ENCODE results near the gene LEPROT. TPM values are rescaled to one million over a fixed set of nuclear protein-coding genes. Genes with fewer than 3 reads are reported as not detected.
"Not testable (repeated sequence)": the region's sequence is repeated elsewhere in the genome, so short reads cannot be mapped to it uniquely, and the experiment has no call there.

Gene LEPROT
- total RNA-seq, 1 donor from 2014 or later: 25.0 TPM

DNA sequence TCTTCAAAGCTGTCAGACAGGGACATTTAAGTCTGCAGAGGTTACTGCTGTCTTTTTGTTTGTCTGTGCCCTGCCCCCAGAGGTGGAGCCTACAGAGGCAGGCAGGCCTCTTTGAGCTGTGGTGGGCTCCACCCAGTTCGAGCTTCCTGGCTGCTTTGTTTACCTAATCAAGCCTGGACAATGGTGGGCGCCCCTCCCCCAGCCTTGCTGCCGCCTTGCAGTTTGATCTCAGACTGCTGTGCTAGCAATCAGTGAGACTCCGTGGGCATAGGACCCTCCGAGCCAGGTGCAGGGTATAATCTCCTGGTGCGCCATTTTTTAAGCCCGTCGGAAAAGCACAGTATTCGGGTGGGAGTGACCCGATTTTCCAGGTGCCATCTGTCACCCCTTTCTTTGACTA is 35.2 kb downstream of the LEPROT start:
- H3K27me3 Mint-ChIP-seq (ENCODE audit: insufficient read depth); H3K36me3 Mint-ChIP-seq (ENCODE audit: low read depth); intact Hi-C loops (cut with micrococcal nuclease); H3K4me3 Mint-ChIP-seq; DNase-seq (ENCODE audit: low spot score); H3K27ac Mint-ChIP-seq; H3K9me3 Mint-ChIP-seq: not testable (repeated sequence)
- H3K4me1 Mint-ChIP-seq (ENCODE audit: low read depth): peaks cover 26% of the 10 kb centered on the region

GRCh38 chr1:65456481-65456880 is 36.0 kb downstream of the LEPROT start:
- no peak overlapping the region for H3K27ac Mint-ChIP-seq
- H3K4me3 Mint-ChIP-seq: no peak overlapping the region
- peaks cover 26% of the 10 kb centered on the region for H3K4me1 Mint-ChIP-seq (ENCODE audit: low read depth)
- peaks cover 5% of the 10 kb centered on the region for H3K36me3 Mint-ChIP-seq (ENCODE audit: low read depth)
- intact Hi-C loops (cut with micrococcal nuclease): no loop called here
- H3K9me3 Mint-ChIP-seq: peaks cover 9% of the 10 kb centered on the region
- no peak for DNase-seq (ENCODE audit: low spot score)
- H3K27me3 Mint-ChIP-seq (ENCODE audit: insufficient read depth): no peaks in the 10 kb centered on the region

DNA sequence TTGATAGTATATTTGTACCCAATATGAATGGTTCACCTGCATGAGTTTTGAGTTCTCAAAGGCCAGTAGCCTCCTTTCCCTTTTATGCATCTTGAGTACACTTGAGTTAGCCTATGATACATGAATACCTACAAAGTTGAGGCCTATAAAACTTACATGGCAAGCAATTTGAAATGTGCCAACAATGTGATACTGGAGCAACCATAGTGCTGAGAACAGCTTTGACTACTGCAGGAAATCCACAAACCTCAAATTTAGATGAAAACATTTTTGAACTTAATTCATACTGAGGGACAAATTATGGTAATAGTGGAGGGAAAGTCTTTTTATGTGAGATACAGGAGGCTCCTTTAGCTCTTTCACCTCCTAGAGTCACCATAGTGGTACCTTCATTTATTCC is 37.4 kb downstream of the LEPROT start:
- intact Hi-C loops (cut with micrococcal nuclease): loop anchor here (2.0 kb wide), 1 partner anchor 65 kb away; no protein-coding TSS in a partner anchor
- Mint-ChIP-seq H3K27ac (no peak overlapping the region), H3K36me3 (ENCODE audit: low read depth) (peaks cover 5% of the 10 kb centered on the region), H3K9me3 (peaks cover 9% of the 10 kb centered on the region), H3K4me1 (ENCODE audit: low read depth) (peaks cover 26% of the 10 kb centered on the region), H3K27me3 (ENCODE audit: insufficient read depth) (no peaks in the 10 kb centered on the region), H3K4me3 (no peak overlapping the region)
- no peak for DNase-seq (ENCODE audit: low spot score)

GRCh38 chr1:65458730-65459396 is 38.4 kb downstream of the LEPROT start:
- H3K27ac Mint-ChIP-seq: no peak overlapping the region
- intact Hi-C loops (cut with micrococcal nuclease): loop anchor here (1.0 to 2.0 kb wide), 2 partner anchors 66 to 223 kb away; no protein-coding TSS in a partner anchor
- DNase-seq (ENCODE audit: low spot score): no peak
- H3K4me1 Mint-ChIP-seq (ENCODE audit: low read depth): peaks cover 26% of the 10 kb centered on the region
- no peaks in the 10 kb centered on the region for H3K27me3 Mint-ChIP-seq (ENCODE audit: insufficient read depth)
- H3K36me3 Mint-ChIP-seq (ENCODE audit: low read depth): peaks cover 5% of the 10 kb centered on the region
- H3K9me3 Mint-ChIP-seq: peaks cover 9% of the 10 kb centered on the region
- H3K4me3 Mint-ChIP-seq: no peak overlapping the region

GRCh38 chr1:65459397-65459768 is 38.9 kb downstream of the LEPROT start:
- peak; percentile 2 for DNase-seq (ENCODE audit: low spot score)
- H3K9me3 Mint-ChIP-seq: peaks cover 9% of the 10 kb centered on the region
- H3K4me1 Mint-ChIP-seq (ENCODE audit: low read depth): peaks cover 26% of the 10 kb centered on the region
- H3K36me3 Mint-ChIP-seq (ENCODE audit: low read depth): peaks cover 5% of the 10 kb centered on the region
- intact Hi-C loops (cut with micrococcal nuclease): loop anchor here (1.0 to 2.0 kb wide), 2 partner anchors 67 to 223 kb away; no protein-coding TSS in a partner anchor
- H3K27me3 Mint-ChIP-seq (ENCODE audit: insufficient read depth): no peaks in the 10 kb centered on the region
- H3K27ac Mint-ChIP-seq: no peak overlapping the region
- no peak overlapping the region for H3K4me3 Mint-ChIP-seq

- H3K4me1 Mint-ChIP-seq (ENCODE audit: low read depth); DNase-seq (ENCODE audit: low spot score); H3K27ac Mint-ChIP-seq; H3K36me3 Mint-ChIP-seq (ENCODE audit: low read depth); H3K4me3 Mint-ChIP-seq; H3K27me3 Mint-ChIP-seq (ENCODE audit: insufficient read depth); intact Hi-C loops (cut with micrococcal nuclease): not testable (repeated sequence)
- peaks cover 11% of the 10 kb centered on the region for H3K9me3 Mint-ChIP-seq
These were observed 45.4 kb downstream of the LEPROT start for GRCh38 chr1:65465837-65466236.

DNA sequence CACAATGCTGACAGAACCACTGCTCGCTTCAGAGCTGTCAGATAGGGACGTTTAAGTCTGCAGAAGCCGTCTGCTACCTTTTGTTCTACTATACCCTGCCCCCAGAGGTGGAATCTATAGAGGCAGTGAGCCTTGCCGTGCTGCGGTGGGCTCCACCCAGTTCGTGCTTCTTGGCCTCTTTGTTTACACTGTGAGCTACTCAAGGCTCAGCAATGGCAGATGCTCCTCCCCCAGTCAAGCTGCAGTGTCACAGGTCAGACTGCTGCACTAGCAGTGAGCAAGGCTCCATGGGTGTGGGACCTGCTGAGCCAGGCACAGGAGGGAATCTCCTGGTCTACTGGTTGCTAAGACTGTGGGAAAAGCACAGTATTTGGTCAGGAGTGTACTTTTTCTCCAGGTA is 47.1 kb downstream of the LEPROT start:
- peaks cover 11% of the 10 kb centered on the region for H3K9me3 Mint-ChIP-seq
- no peaks in the 10 kb centered on the region for H3K4me1 Mint-ChIP-seq (ENCODE audit: low read depth)
- intact Hi-C loops (cut with micrococcal nuclease): no loop called here
- no peak overlapping the region for H3K4me3 Mint-ChIP-seq
- peaks cover 2% of the 10 kb centered on the region for H3K36me3 Mint-ChIP-seq (ENCODE audit: low read depth)
- no peak for DNase-seq (ENCODE audit: low spot score)
- no peak overlapping the region for H3K27ac Mint-ChIP-seq
- H3K27me3 Mint-ChIP-seq (ENCODE audit: insufficient read depth): peaks cover 6% of the 10 kb centered on the region

DNA sequence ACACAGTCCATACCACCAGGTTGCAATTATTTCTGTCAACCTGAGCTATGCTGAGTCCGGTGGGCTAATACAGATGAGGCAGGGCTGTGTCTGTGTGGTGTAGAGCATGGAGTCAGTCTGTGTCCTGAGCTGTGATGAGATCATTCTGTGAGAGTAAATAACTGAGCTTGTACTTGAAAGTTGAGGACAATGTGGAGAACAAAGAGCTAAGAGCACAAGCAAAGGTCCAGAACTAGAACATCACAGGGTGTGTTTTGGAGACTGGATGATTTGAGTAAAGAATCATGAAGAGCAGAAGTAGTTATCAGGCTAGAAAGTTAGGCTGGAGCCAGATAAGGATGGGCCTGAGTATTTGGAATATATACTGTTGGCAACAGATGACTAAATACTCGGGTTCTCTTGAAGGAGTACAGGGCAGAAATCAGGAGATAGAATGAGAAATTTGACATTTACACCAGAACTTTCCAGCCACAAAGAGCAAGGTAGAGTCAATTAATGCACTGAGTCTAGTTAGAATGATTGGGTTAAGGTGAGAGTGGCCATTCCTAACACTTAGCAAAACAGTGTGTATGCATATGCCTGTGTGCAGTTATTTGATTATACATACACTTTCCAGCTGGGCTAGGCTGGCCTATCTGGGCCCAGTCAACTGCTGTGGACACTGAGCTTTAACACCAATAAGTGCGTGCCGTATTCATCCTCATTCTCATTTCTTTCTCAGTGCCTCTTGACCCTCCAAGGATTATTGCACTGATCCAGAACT is 48.8 kb downstream of the LEPROT start:
- no peak for DNase-seq (ENCODE audit: low spot score)
- no peak overlapping the region for H3K27ac Mint-ChIP-seq
- intact Hi-C loops (cut with micrococcal nuclease): no loop called here
- peaks cover 6% of the 10 kb centered on the region for H3K27me3 Mint-ChIP-seq (ENCODE audit: insufficient read depth)
- H3K9me3 Mint-ChIP-seq: peaks cover 11% of the 10 kb centered on the region
- H3K36me3 Mint-ChIP-seq (ENCODE audit: low read depth): peaks cover 2% of the 10 kb centered on the region
- no peaks in the 10 kb centered on the region for H3K4me1 Mint-ChIP-seq (ENCODE audit: low read depth)
- no peak overlapping the region for H3K4me3 Mint-ChIP-seq

DNA sequence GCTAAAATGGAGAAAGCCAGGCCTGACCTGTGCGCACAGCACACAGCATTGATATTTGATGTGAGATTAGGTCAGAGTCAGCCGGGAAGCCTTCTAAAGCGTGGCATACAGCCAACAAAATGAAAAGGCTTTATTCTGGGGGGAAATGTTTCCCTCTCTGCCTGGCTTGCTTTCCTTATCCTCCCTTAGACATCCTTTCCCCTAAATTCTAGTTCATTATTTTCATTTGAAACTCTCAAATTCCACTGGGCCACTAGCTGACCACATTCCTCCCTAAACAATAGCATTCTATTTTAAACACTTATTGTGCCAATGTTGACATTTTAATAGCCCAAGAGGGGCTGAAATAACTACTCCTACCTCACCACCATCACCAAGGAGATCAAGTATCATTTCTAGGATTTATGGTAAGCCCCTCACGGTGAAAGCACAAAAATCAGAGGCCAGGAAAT is 49.4 kb downstream of the LEPROT start:
- Mint-ChIP-seq H3K4me1 (ENCODE audit: low read depth) (no peaks in the 10 kb centered on the region), H3K9me3 (peaks cover 10% of the 10 kb centered on the region), H3K4me3 (no peak overlapping the region), H3K27ac (no peak overlapping the region), H3K27me3 (ENCODE audit: insufficient read depth) (peaks cover 6% of the 10 kb centered on the region), H3K36me3 (ENCODE audit: low read depth) (peaks cover 2% of the 10 kb centered on the region)
- intact Hi-C loops (cut with micrococcal nuclease): no loop called here
- DNase-seq (ENCODE audit: low spot score): no peak

GRCh38 chr1:65470766-65471165 is 50.3 kb downstream of the LEPROT start:
- no peak overlapping the region for H3K4me3 Mint-ChIP-seq
- intact Hi-C loops (cut with micrococcal nuclease): no loop called here
- peaks cover 1% of the 10 kb centered on the region for H3K9me3 Mint-ChIP-seq
- H3K36me3 Mint-ChIP-seq (ENCODE audit: low read depth): no peaks in the 10 kb centered on the region
- H3K27me3 Mint-ChIP-seq (ENCODE audit: insufficient read depth): peaks cover 2% of the 10 kb centered on the region
- H3K27ac Mint-ChIP-seq: no peak overlapping the region
- H3K4me1 Mint-ChIP-seq (ENCODE audit: low read depth): no peaks in the 10 kb centered on the region
- DNase-seq (ENCODE audit: low spot score): no peak

DNA sequence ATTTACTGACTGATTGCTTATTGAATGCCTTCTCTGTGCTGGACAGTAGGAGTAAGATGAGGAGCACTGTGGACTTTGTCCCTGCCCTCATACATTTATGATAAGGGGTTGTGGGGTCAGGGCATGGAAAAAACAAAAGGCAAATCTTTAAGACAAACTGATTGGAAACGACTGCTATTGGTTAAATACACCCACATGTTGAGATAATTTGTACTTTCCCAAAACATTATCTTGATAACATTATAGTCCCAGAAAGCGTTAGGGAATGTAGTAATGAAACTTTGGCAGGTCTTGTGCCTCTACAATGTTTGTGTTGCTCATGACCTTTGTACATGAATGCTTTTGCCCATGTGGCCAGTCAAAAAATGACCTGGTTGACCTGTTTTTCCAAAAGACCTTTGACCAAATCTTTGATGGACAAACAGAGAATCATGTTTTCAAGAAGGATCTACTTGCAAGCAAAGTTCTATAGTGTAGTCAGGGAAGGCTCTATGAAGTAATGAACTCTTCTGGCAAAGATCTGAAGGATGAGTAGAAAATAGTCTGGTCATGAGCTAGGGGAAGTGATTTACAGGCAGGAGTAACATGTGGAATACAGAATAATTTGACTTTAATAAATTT is 50.9 kb downstream of the LEPROT start:
- DNase-seq (ENCODE audit: low spot score): no peak
- intact Hi-C loops (cut with micrococcal nuclease): no loop called here
- Mint-ChIP-seq H3K4me3 (no peak overlapping the region), H3K36me3 (ENCODE audit: low read depth) (no peaks in the 10 kb centered on the region), H3K27ac (no peak overlapping the region), H3K4me1 (ENCODE audit: low read depth) (no peaks in the 10 kb centered on the region), H3K27me3 (ENCODE audit: insufficient read depth) (peaks cover 2% of the 10 kb centered on the region), H3K9me3 (no peaks in the 10 kb centered on the region)

DNA sequence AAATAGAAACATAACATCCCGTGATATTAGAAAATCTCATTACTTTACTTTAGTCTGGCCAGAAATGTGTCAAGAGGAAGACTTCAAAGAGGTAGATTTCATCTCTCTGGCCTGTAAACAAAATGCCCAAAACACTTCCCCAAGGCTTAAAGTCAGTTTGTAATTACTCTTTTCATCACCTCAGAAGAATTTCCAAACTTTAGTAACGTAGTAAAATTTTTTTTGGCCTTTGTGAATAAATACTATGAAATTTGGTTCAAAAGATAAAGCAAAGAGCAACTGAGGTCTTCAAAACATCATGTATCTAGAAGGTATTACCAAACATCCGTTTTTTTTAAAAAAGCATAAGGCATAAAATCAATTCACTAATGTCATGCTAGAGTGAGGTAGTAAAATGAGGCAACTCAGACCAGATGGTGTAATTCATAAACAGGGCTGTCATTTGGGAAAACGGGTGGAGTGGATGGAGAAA is 51.4 kb downstream of the LEPROT start:
- Mint-ChIP-seq H3K36me3 (ENCODE audit: low read depth) (no peaks in the 10 kb centered on the region), H3K27me3 (ENCODE audit: insufficient read depth) (peaks cover 4% of the 10 kb centered on the region), H3K4me1 (ENCODE audit: low read depth) (no peaks in the 10 kb centered on the region), H3K27ac (no peak overlapping the region), H3K9me3 (no peaks in the 10 kb centered on the region), H3K4me3 (no peak overlapping the region)
- intact Hi-C loops (cut with micrococcal nuclease): no loop called here
- DNase-seq (ENCODE audit: low spot score): no peak

DNA sequence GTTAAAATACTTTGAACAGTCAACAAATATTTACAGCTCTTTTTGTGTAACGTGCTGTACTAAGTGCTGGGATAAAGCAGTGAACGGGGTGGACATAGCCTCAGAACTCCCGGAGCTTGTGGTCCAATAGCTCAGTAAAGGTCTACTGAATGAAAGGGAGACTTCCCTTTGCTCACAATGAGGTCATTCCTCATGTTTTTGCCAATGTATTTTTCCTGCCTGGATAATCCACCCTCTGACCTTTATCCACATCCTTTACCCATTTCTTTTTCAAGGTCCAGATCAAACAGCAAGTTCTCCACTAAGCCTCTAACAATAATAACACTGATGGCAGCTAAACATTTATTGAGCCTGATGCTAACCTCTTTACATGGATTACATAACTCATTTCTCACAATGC is 55.9 kb downstream of the LEPROT start:
- Mint-ChIP-seq H3K4me1 (ENCODE audit: low read depth) (no peaks in the 10 kb centered on the region), H3K27ac (no peak overlapping the region), H3K4me3 (no peak overlapping the region), H3K36me3 (ENCODE audit: low read depth) (no peaks in the 10 kb centered on the region), H3K9me3 (no peaks in the 10 kb centered on the region), H3K27me3 (ENCODE audit: insufficient read depth) (peaks cover 6% of the 10 kb centered on the region)
- DNase-seq (ENCODE audit: low spot score): no peak
- intact Hi-C loops (cut with micrococcal nuclease): no loop called here

All from activated T-helper 1 cell treated with anti-CD3 and anti-CD28 coated beads, Interleukin-12 subunit alpha, Interleukin-12 subunit beta, Interleukin-2, Interleukin-4 antibody, amounts not matched to agents 30 ng/mL and 10 ng/mL and 1 ng/mL, durations not matched to agents 14 hours and 24 hours and 36 hours (primary cell).